Stimulated activated CD4-positive, alpha-beta T cell treated with anti-CD3 and anti-CD28 coated beads, TNF-alpha, amount 100 ng/mL, for 24 hours (primary cell): ENCODE measurements around the gene COPS9.

Experiments used
- DNase-seq, 3 experiments: peaks; one replicate each; pipeline ENCODE4 v3.0.0-alpha.2; 2020; ENCODE audit warnings: low read depth in 3 of 3

Gene COPS9

DNA sequence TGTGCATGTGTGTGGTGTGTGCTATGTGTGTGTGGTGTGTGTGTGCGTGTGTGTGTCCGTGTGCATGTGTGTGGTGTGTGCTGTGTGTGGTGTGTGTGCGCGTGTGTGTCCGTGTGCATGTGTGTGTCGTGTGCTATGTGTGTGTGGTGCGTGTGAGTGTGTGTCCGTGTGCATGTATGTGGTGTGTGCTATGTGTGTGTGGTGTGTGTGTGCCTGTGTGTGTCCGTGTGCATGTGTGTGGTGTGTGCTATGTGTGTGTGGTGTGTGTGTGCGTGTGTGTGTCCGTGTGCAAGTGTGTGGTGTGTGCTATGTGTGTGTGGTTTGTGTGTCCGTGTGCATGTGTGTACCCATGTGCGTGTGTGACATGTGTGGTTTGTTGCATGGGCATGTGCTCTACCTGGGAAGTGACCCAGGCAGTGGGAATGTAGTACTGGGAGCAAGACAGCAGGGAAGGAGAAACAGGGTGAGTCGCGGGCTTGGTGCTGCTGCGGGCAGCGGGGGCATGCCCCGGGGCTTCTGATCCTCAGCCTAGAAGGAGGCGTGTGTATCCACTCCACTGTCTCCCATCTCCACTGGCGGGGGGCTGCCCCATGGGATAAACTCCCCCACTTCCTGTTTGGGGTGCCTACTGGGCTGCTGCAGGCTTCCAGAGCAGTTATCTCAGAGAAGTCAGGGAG, 11.9 kb upstream of the COPS9 start:
- DNase-seq: no peak

DNA sequence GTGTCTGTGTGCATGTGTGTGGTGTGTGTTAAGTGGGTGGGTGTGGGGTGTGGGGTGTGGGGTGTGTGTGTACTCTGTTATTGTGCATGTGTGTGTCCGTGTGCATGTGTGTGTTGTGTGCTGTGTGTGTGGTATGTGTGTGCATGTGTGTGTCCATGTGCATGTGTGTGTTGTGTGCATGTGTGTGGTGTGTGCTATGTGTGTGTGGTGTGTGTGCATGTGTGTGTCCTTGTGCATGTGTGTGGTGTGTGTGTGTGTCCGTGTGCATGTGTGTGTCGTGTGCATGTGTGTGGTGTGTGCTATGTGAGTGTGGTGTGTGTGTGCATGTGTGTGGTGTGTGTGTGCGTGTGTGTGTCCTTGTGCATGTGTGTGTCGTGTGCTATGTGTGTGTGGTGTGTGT, 11.3 kb upstream of the COPS9 start:
- no peak for DNase-seq

- no peak for DNase-seq
Observed at GRCh38 chr2:240146627-240147278, 10.6 kb upstream of the COPS9 start.

GRCh38 chr2:240146141-240146561, 10.0 kb upstream of the COPS9 start:
- no peak for DNase-seq

DNA sequence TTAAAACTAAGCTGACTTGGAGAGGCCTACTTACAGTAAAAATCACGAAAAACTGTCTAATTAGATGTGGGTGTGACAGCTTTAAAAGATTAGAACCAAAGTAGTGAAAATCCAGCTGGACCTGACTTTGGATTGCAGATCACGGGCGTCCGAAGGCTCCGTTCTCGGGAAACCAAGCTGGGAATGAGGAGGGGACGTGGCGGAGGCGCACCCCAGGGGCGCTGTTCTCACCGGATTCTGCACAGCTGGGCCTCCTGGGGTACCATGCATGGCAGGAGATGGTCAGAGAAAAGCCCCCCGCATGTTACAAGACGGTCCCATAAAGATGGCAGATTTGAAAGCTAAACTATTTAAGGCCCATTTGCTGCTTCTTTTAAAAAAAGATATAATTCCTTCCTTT, 9.4 kb upstream of the COPS9 start:
- no peak for DNase-seq

GRCh38 chr2:240144649-240145261, 8.7 kb upstream of the COPS9 start:
- DNase-seq: no peak

DNA sequence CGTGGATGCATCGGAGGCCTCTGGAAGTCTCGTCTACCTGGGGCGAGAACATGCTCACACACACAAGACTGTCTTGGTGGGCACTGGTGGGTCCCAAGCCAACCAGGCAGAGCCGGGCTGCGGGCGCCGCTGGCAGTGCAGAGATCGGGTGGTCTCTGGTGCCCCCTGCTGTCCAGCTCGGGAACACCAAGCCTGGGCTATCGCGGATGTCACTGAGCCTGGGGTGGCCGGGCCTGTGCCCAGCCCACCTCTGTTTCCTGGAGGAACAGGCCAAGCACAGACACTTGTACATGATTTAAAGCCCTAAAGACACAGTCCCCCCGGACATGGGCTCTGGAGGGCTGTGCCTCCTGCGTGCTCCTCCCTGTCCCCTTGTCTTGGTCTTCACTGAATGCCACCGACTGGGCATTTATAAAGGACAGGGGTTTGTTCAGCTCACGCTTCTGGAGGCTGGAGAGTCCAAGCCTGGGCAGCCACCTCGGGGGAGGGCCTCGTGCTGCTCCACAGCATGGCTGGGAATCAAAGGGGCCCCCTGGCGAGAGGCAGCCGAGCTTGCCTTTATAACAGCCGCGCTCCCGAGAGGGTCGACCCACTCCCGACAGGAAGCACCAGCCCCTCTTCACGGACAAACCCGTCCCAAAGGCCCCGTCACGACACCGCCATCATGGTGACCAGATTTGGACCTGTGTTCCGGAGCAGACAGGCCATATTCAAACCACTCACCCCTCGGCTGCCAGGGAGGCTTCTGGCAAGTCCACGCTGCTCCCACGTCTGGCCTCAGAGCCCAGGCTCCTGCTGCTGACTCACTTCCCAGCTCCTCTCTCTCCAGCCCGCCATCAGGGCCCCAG, 7.9 kb upstream of the COPS9 start:
- DNase-seq: peak; percentile 71 to 75 (median 72)

- no peak for DNase-seq
Observed at GRCh38 chr2:240143276-240143675, 7.2 kb upstream of the COPS9 start.

DNA sequence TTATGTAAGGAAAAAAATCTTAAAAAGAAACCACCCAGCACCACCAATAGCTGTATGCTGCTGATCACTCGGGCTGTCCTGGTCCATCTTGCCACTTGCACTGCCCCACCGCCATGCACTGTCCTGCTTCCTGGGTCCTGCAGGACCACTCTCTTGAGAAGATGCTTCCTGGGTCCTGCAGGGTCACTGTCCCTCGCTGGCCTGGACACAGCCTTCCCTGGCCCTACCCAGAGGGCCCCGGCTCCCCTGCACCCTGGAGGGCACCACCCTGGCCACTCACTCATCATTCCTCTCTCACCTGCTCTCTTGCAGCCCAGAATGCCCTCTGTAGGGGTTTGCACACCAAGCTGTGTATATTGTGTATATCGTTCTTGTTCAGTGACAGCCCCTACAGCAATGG, 6.8 kb upstream of the COPS9 start:
- no peak for DNase-seq

DNA sequence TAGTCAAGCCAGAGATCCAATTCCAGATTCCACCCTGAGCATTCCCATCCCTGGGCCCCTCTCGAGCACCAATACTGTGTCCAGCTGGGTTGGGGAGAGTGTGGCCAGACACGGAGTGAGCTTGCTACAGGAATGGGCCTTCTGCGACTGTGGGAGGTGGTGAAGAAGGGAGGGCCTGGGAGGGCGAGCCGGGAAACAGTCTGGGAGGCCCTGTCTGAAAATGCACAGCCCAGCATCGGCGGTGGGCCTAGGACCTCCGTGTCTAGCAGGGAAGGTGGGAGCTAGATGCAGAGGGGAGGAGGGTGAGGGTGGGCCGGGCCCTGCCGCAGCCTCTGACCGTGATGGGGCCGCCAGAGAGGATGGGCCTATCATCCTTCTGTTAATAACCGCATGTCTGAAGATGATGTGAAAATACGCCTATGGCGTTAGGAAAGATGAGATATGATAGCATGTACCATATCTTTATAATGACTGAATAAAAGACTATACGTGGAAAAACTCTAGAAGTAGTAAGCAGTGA, 6.2 kb upstream of the COPS9 start:
- no peak for DNase-seq

DNA sequence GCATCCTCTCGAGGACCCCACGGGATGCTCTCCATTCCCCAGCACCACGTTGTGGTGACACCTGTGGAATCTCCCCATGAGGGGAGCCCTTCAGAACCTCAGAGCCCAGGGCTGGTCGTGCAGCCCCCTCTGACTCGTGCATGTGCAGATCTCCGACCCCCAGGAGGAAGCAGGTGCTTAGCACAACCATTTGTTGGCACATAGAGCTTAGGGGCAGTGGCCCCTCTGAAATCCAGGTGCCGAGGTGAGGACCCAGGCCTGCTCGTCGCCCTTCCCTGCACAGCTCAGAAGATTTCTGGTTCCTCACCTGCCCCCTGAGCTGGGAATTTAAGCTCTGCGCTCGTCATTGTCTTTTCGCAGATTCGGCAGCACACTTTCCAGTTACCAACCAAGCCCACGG, 5.6 kb upstream of the COPS9 start:
- no peak for DNase-seq

DNA sequence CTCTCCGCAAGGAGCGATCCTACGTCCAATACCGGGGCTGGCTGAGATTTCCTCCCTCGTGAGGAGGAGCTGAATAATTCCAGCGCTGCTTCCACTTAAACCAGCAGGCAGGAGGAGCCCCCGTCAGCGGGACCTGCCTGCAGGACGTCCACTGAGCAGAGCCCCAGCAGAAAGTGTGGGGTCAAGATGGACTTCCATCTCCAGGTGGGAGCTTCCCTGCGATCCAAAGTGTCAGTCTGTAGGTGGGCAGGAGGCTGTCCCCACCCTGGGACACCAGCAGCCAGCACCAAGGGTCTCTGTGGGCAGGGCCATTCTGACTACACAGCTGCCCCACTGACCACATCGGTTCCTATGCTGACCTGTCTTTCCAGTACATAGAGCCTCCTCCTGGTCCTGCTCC, 4.8 kb upstream of the COPS9 start:
- no peak for DNase-seq

- no peak for DNase-seq
Observed at GRCh38 chr2:240140511-240140910, 4.4 kb upstream of the COPS9 start, which contains the start of gene OTOS. TSS of gene OTOS (minus strand) at chr2:240140658. CDS start at chr2:240140326, 332 bp downstream.

DNA sequence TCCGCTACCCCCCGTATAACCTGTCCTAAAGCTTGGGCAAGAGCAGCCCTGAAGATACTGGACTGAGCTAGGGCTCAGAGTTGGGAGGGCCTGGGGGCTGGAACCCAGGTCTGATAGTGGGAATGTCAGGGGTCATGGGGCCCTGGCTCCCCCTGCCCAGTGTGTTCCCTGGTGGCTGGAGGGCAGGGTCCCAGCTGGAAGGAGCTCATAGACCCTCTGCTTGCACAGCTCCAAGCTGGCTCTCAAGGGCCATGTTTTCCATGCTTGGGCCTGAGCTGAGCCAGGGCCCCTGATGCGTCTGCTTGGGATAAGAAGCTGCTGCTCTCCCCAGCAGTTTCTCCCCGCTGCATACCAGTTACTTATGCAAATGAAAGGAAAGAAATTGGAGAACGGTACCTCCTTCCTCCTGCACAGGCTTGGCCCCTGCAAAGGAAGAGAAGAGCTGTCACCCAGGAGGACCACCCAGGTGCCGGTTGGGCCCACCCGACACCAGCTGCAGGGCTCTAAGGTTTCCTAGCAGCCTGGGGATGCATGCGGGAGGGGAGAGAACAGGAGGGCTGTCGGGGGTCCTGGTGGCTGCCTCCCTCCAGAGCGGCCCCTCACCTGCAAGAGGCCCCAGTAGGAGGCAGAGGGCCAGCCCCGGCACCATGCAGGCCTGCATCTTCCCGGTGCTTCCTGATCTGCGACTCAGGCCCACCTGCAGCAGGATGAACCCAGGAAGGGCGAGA, 3.7 kb upstream of the COPS9 start:
- DNase-seq: no peak

DNA sequence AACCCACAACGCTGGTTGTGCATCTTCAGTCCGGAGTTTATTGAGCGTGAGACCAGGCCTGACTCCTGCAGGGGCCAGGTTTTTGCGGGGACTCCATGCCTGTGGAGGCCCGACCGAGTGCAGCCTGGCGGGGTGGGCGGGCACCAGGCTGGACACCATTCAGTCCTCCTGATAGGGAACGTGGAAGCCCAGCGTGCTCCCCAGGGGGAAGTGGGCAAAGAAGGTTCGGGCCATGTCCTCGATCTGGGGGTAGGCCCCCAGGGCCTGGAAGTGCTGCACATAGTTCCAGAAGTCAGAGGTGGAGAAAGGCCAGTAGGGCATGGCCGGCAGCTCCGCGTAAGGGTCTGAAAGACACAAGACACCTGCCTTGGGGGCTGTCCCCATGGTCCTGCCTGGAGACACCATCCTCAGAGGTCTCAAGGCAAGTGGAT, 2.9 kb upstream of the COPS9 start:
- no peak for DNase-seq

DNA sequence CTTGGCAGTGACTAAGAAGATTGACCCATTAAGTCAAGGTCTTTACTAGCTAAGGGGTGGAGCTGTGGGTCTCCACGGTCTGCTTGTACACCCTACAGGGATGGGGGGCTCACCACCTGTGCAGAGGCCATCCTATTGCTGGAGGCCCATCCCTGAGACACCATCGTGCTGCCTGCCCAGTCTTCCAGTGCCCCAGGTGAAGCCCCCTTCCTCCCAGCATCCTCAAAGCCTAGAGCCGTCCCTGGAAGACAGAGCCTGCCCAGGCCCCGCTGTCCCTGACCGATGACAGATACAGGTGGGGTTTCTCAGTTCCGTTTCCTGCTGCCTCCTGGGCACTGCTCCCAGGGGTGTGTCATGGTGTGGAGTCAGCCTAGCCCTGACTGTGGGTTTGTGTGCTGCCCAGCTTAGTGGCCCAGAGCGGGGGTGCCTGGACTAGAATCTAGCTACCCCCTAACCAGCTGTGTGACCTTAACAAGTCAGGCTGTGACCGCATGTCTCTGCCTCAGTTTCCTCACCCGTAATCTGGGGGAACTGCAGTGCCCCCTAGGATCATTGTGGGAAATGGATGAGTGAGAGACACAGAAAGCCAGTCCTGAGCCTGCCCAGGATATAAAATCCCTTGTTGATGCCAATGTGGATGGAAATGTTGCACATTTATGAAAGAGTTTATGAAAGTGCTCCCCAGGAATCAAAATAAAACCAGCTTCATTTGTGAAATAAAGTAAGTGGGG, 2.3 kb upstream of the COPS9 start:
- DNase-seq: no peak

- no peak for DNase-seq
Observed at GRCh38 chr2:240137596-240138253, 1.6 kb upstream of the COPS9 start.

DNA sequence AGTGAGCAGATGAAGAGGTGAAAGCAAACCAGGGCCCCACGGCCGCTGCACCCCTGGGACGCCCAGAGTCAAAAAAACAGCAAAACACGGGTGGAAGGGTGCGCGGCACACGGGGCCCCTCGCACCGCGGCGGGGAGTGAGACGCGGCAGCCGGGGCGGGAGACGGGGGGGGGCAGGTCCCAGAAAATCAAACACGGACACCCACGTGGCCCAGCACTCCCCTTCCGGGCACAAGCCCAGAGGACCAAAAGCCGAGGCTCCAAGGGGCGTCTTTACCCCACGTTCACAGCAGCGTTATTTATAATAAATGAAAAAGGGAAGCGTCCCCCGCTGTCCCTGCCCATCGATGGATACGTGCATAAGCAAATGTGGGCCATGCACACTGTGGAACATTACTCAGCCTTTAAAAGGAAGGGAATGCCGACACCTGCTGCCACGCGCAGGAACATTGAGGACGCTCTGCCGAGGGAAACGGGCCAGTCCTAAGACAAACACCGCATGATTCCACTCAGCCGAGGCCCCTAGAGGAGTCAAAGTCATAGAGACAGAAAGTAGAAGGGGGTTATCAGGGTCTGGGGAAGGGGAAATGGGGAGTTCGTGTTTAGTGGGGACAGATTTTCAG, 677 bp upstream of the COPS9 start:
- peak in 1 of 3 experiments; percentile 30 for DNase-seq

DNA sequence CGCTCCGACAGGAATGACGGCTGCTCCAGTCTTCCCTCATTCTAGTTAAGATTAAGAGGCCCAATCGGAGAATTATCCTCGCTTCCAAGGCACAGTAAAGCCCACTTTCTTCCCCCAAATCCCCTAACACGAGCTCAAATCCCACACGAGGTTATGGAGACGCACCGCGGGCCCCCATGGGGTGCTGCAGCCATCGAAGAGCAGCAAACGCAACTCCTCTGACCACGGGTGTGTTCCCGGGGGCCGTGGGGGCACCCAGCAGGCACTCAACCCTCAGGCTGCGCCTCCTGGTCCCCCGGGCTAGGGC, 446 bp downstream of the COPS9 start:
- no peak for DNase-seq
